Measurements from ENCODE around the gene CAMSAP1.

CAMSAP1 gene

GRCh38 chr9:135929656-135930445 is 22.5 kb upstream of the CAMSAP1 start:
- no peak for TF ChIP-seq ZNF274 (IDR thresholded peaks at IDR 0.05; ENCODE audit: low read depth, low read length)
- H3K4me3 ChIP-seq (ENCODE audit: low read length) = no peak overlapping the region

DNA sequence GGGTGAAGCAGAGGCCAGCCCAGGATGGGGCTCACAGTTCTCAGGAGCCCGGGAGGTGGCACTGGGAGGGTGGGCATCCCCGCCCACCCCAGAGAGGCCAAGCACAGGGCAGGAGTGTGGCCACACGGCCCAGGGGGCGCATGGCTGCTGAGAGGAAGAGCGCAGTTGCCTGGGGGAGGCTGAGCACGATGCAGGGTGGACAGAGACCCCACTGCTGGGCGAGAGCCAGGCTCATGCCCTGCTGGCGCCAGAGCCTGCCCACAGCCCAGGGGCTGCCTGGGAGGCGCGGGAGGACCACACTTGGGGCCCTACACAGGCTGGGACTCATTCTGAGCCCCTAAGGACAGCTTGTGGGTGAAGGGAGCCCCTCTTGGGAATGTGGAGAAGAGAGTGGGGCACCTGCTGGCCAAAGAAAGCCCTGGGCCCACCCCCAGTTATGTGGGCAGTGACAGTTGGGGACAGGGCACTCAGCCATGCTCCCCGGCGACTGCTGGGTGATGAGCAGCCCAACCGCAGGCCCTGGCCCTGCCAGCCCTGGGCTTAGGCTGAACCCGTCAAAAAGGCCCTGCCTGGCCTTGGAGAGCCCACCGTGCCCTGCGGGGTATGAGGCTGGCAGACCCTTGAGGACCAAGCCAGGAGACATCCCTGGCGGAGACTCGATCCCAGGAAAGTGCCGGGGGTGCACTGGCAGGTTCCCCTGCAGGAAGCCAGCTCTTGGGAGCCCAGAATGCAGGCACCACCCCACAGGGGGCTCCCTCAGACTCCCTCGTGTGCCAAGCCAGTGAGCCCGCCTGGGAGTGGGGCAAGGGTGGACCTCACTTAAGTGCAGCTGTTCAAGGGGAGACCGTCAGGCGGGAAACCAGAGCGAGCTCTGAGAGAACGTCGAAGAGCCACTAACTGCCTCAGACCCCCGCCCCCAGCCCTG is 21.6 kb upstream of the CAMSAP1 start:
- H3K4me3 ChIP-seq (ENCODE audit: low read length) = no peak overlapping the region
- no peak for TF ChIP-seq ZNF274 (IDR thresholded peaks at IDR 0.05; ENCODE audit: low read depth, low read length)

GRCh38 chr9:135928074-135928730 is 20.9 kb upstream of the CAMSAP1 start:
- no peak overlapping the region for H3K4me3 ChIP-seq (ENCODE audit: low read length)
- no peak for TF ChIP-seq ZNF274 (IDR thresholded peaks at IDR 0.05; ENCODE audit: low read depth, low read length)

GRCh38 chr9:135927195-135928013 is 20.1 kb upstream of the CAMSAP1 start:
- H3K4me3 ChIP-seq (ENCODE audit: low read length) = no peak overlapping the region
- TF ChIP-seq ZNF274 (IDR thresholded peaks at IDR 0.05; ENCODE audit: low read depth, low read length) = no peak

GRCh38 chr9:135926402-135927194 is 19.3 kb upstream of the CAMSAP1 start:
- no peak for TF ChIP-seq ZNF274 (IDR thresholded peaks at IDR 0.05; ENCODE audit: low read depth, low read length)
- no peak overlapping the region for H3K4me3 ChIP-seq (ENCODE audit: low read length)

- no peak for TF ChIP-seq ZNF274 (IDR thresholded peaks at IDR 0.05; ENCODE audit: low read depth, low read length)
- H3K4me3 ChIP-seq (ENCODE audit: low read length) = no peak overlapping the region
These were observed 18.3 kb upstream of the CAMSAP1 start for GRCh38 chr9:135925496-135926133.

DNA sequence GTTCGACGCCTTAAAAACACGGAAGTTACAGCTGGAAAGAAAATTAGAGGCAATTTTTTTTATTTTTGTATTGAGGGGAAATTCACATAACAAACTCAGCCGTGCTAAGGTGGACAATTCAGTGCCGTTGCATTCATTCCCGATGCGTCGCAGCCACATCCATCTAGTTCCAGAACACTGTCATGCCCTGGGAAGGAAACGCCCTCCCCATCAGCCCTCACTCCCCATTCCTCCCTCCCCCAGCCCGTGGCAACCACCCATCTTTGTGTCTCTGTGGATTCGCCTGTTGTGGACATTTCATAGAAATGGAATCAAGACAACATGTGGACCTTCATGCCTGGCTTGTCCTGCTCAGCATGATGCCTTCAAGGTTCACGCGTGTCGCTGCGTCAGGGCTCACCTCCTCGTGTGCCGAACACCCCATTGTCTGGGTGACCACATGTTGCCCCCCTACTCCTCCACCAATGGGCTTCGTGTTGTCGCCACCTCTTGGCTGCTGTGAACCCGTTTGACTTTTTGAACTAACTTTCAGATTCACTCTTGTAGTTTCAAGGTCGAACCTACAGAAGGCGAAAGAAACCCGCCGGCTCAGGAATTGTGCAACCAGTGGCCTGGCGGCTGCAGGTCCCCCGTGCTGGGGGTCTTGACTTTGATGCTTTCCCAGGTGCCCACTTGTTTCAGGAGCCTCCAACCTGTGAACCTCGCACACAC is 17.4 kb upstream of the CAMSAP1 start:
- TF ChIP-seq ZNF274 (IDR thresholded peaks at IDR 0.05; ENCODE audit: low read depth, low read length) = no peak
- H3K4me3 ChIP-seq (ENCODE audit: low read length) = no peak overlapping the region

- no peak for TF ChIP-seq ZNF274 (IDR thresholded peaks at IDR 0.05; ENCODE audit: low read depth, low read length)
- no peak overlapping the region for H3K4me3 ChIP-seq (ENCODE audit: low read length)
These were observed 16.2 kb upstream of the CAMSAP1 start for GRCh38 chr9:135923508-135923907.

DNA sequence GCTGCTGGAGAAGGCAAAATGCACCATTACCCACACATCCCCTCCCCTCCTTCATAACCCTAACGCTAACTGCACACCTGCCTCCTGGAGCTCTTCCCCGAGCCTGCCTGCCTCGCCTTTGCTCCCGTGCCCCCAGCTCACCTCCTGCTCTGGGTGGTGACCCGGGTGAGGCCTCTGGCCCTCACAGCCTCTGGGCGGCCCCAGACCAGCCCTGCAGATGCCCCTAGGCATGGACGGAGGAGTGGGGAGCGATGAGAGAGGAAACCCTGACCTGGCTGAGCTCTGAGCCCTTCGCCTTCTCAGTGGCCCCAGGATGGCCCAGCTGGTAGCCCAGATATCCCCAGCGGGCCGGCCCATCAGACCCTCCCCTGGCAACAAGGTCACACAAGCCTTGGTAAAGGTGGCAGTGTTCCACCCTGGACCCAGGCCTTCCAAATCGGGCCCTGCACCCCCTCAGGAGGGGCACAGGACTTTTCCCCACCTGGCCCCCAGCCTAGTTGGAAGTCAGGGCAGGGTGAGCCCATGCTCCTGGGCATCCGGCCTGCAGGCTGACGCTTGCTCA is 14.5 kb upstream of the CAMSAP1 start:
- no peak overlapping the region for H3K4me3 ChIP-seq (ENCODE audit: low read length)
- TF ChIP-seq ZNF274 (IDR thresholded peaks at IDR 0.05; ENCODE audit: low read depth, low read length) = no peak

- no peak overlapping the region for H3K4me3 ChIP-seq (ENCODE audit: low read length)
- TF ChIP-seq ZNF274 (IDR thresholded peaks at IDR 0.05; ENCODE audit: low read depth, low read length) = no peak
These were observed 13.7 kb upstream of the CAMSAP1 start for GRCh38 chr9:135920973-135921585.

DNA sequence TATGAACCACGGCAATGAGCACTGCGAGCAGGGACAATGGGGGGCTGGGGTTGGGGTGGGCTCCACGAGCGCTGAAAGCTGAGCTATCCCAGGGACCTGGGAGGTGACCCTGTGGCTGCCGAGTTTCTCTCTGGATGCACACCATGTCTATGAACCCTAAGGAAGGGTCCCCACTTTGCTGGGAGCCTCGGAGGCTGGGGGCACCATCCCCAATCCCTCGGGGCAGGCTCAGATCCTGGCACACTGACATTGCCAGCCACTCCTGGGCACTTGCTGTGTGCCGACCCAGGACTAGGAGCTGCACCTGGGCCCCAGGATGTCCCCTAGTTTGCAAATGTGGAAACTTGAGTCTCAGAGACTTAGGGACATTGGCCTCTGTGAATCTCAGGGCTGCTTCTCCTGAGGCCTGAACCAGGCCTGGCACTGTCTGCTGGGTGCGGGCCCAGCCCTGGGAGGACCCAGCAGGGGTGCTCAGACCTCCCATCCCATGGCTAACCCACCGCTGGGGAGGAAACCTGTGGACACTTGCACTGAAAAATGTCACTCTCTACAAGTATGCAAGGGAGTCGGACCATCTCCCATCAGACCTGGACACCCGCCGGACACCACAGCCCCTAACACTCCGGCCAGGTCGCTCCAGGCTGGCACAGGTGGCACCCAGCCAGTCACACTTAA is 13.0 kb upstream of the CAMSAP1 start:
- H3K4me3 ChIP-seq (ENCODE audit: low read length) = no peak overlapping the region

More for the DNA sequence above, 13.0 kb upstream of the CAMSAP1 start:
- TF ChIP-seq ZNF274 (IDR thresholded peaks at IDR 0.05; ENCODE audit: low read depth, low read length) = no peak

All from GM08714 (cell line).